ENCODE data around the gene LRRC3.

LRRC3 gene

GRCh38 chr21:44459712-44460440 lies 4.6 kb downstream of the LRRC3 start:
- DNase-seq: no peak

GRCh38 chr21:44460441-44460755 lies 5.1 kb downstream of the LRRC3 start:
- no peak for DNase-seq

- no peak for DNase-seq
Observed at GRCh38 chr21:44461005-44461404, 5.7 kb downstream of the LRRC3 start.

GRCh38 chr21:44461464-44462001 lies 6.2 kb downstream of the LRRC3 start:
- no peak for DNase-seq

- no peak for DNase-seq
Observed at GRCh38 chr21:44462086-44462833, 7.0 kb downstream of the LRRC3 start.

- no peak for DNase-seq
Observed at GRCh38 chr21:44462834-44463200, 7.5 kb downstream of the LRRC3 start.

GRCh38 chr21:44463724-44464123 lies 8.4 kb downstream of the LRRC3 start:
- DNase-seq: no peak

- DNase-seq: no peak
Observed at GRCh38 chr21:44464351-44464750, 9.0 kb downstream of the LRRC3 start.

GRCh38 chr21:44466351-44466954 lies 11.1 kb downstream of the LRRC3 start:
- DNase-seq: no peak

- DNase-seq: no peak
Observed at GRCh38 chr21:44466996-44467858, 11.9 kb downstream of the LRRC3 start.

GRCh38 chr21:44467859-44468195 lies 12.5 kb downstream of the LRRC3 start:
- DNase-seq: no peak

GRCh38 chr21:44471341-44471740 lies 16.0 kb downstream of the LRRC3 start:
- no peak for DNase-seq

- no peak for DNase-seq
Observed at GRCh38 chr21:44471996-44472395, 16.7 kb downstream of the LRRC3 start.

GRCh38 chr21:44473915-44474555 lies 18.7 kb downstream of the LRRC3 start:
- no peak for DNase-seq

- DNase-seq: no peak
Observed at GRCh38 chr21:44475266-44475845, 20.0 kb downstream of the LRRC3 start.

GRCh38 chr21:44477131-44477530 lies 21.8 kb downstream of the LRRC3 start:
- no peak for DNase-seq

- no peak for DNase-seq
Observed at GRCh38 chr21:44477712-44478111, 22.4 kb downstream of the LRRC3 start.

- DNase-seq: no peak
Observed at GRCh38 chr21:44478124-44478800, 23.0 kb downstream of the LRRC3 start.

- no peak for DNase-seq
Observed at GRCh38 chr21:44478801-44479167, 23.5 kb downstream of the LRRC3 start.

- peak; percentile 32 for DNase-seq
Observed at GRCh38 chr21:44479556-44480199, 24.4 kb downstream of the LRRC3 start.
